Vagina (tissue), 2 donors: ENCODE data around the gene IL11RA.

Experiments used
- POLR2A ChIP-seq, 2 donors: fragments of 450-650 bp; IDR thresholded peaks; one replicate each; pipeline ENCODE4 v1.6.1; 2017; ENCODE audit warnings: antibody characterized with exemption in 2 of 2, mild to moderate bottlenecking in 2 of 2, moderate library complexity in 2 of 2
- POLR2AphosphoS5 ChIP-seq, 2 donors: sonication (generic); formaldehyde crosslinking; IDR thresholded peaks; one replicate each; pipeline ENCODE4 v1.9.0; 2017; ENCODE audit warnings: antibody characterized with exemption in 2 of 2, mild to moderate bottlenecking in 2 of 2, low read depth in 1 of 2; ENCODE audit not compliant: insufficient read depth in 1 of 2
- TF ChIP-seq, protein P1 (sequence below), 3 experiments: fragments of 450-650 bp in 2 of 3; fragments of 200-600 bp in 1 of 3; sonication (generic) in 1 of 3; IDR thresholded peaks; one replicate each; pipeline ENCODE4 v1.5.1; 2017 to 2019; ENCODE audit warnings: antibody characterized with exemption in 3 of 3, mild to moderate bottlenecking in 2 of 3, moderate library complexity in 2 of 3

DNA sequence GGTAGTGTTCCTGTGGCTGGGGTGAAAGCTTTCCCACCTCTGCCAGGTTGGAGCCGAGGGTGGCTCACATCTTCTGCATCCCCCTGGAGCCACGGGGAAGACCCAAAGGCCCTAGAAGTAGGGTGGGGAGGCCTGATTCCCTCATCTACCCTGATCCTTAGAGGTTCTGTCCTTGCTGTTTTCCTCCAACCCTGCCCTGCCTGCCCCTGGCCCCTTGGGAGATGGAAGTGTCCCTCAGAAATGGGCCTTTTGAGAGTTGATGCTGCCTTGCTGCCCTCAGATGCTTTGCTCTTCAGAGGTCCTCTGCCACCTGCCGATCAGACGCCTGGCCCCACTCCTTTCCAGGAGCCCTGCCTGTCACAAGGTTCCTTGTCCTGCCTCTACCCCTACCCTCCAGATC is 32.8 kb downstream of the IL11RA start:
- TF ChIP-seq, protein P1, sequence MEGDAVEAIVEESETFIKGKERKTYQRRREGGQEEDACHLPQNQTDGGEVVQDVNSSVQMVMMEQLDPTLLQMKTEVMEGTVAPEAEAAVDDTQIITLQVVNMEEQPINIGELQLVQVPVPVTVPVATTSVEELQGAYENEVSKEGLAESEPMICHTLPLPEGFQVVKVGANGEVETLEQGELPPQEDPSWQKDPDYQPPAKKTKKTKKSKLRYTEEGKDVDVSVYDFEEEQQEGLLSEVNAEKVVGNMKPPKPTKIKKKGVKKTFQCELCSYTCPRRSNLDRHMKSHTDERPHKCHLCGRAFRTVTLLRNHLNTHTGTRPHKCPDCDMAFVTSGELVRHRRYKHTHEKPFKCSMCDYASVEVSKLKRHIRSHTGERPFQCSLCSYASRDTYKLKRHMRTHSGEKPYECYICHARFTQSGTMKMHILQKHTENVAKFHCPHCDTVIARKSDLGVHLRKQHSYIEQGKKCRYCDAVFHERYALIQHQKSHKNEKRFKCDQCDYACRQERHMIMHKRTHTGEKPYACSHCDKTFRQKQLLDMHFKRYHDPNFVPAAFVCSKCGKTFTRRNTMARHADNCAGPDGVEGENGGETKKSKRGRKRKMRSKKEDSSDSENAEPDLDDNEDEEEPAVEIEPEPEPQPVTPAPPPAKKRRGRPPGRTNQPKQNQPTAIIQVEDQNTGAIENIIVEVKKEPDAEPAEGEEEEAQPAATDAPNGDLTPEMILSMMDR (IDR thresholded peaks at IDR 0.05), result no peak
- TF ChIP-seq POLR2A (IDR thresholded peaks at IDR 0.05) (no peak), POLR2AphosphoS5 (IDR thresholded peaks at IDR 0.05; ENCODE audit: insufficient read depth in 1 of 2, low read depth in 1 of 2) (no peak)
